ENCODE results near the gene GTF3C5.

GRCh38 chr9:133100506-133101355, 69.9 kb downstream of the GTF3C5 start:
- TF ChIP-seq POLR2A (IDR thresholded peaks at IDR 0.05; ENCODE audit: low read length) (no peak), GATA1 (IDR thresholded peaks at IDR 0.05; ENCODE audit: low read depth, low read length) (no peak)

Measured in erythroblast (primary cell).